ENCODE measurements around the gene TMEM273.

The TMEM273 gene

DNA sequence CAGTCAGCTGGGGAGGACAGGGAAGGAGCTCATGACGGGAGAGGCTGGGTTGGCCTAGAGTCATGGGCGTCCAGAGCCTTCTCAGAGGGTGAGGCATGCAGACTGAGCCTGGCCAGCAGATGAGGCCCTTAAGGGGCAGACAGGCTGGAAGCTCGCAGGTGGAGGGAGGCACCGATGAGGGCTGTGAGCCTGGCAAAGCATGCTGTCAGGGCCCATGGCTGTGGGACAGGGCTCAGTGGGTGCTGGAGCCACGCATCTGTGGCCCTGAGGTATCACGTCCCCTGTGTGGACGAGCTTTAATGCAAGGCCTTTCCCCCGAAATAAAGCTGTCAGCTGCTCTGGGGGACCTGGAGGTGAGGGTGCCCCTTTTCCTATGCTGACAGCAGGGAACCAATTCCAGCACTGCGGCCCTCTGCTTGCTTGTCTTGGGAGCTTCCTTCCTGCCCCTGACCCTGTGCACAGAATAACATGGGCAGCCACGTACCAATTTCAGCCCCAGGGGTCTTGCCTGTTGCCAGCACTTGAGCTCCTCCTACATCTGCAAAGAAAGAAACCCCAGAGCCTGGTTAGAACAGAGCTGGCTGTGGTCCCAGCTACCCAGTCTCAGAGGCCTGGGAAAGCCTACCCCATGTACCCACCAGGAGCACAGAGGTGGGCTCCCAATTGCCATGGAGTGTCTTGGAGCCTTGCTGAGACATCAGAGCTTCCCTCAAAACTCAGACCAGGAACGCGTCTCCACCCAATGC is 20.6 kb downstream of the TMEM273 start:
- H3K4me2 ChIP-seq (ENCODE audit: insufficient read depth, low read length), result no peak overlapping the region
- no peaks in the 10 kb centered on the region for H3K36me3 ChIP-seq (ENCODE audit: insufficient read depth, low read length)
- peaks cover 6% of the 10 kb centered on the region for H4K20me1 ChIP-seq (ENCODE audit: insufficient read depth, low read length)
- no peak overlapping the region for H2AFZ ChIP-seq (ENCODE audit: low read depth, low read length)
- H3K9ac ChIP-seq (ENCODE audit: low read depth, low read length), result no peak overlapping the region
- ATAC-seq (ENCODE audit: insufficient read depth, low read depth) (no peak), DNase-seq (no peak)
- H3K79me2 ChIP-seq (ENCODE audit: insufficient read depth, low read length), result no peaks in the 10 kb centered on the region
- no peaks in the 10 kb centered on the region for H3K27me3 ChIP-seq (ENCODE audit: insufficient read depth, low read length, poor library complexity)
- H3K4me1 ChIP-seq (ENCODE audit: insufficient read depth, low read length), result no peaks in the 10 kb centered on the region
- no peak overlapping the region for H3K4me3 ChIP-seq (ENCODE audit: low read depth in 1 of 2, low read length in 2 of 2)
- H3K27ac ChIP-seq (ENCODE audit: low read length), result no peak overlapping the region
- H3K9me3 ChIP-seq (ENCODE audit: insufficient read depth, low read length, severe bottlenecking), result no peaks in the 10 kb centered on the region
- no peak for TF ChIP-seq EZH2 (IDR thresholded peaks at IDR 0.05; ENCODE audit: borderline replicate concordance, low read depth, low read length, severe bottlenecking)
- TF ChIP-seq, protein P1, sequence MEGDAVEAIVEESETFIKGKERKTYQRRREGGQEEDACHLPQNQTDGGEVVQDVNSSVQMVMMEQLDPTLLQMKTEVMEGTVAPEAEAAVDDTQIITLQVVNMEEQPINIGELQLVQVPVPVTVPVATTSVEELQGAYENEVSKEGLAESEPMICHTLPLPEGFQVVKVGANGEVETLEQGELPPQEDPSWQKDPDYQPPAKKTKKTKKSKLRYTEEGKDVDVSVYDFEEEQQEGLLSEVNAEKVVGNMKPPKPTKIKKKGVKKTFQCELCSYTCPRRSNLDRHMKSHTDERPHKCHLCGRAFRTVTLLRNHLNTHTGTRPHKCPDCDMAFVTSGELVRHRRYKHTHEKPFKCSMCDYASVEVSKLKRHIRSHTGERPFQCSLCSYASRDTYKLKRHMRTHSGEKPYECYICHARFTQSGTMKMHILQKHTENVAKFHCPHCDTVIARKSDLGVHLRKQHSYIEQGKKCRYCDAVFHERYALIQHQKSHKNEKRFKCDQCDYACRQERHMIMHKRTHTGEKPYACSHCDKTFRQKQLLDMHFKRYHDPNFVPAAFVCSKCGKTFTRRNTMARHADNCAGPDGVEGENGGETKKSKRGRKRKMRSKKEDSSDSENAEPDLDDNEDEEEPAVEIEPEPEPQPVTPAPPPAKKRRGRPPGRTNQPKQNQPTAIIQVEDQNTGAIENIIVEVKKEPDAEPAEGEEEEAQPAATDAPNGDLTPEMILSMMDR (IDR thresholded peaks at IDR 0.05; ENCODE audit: borderline replicate concordance, extremely low read depth, low read length, poor library complexity, severe bottlenecking), result no peak

DNA sequence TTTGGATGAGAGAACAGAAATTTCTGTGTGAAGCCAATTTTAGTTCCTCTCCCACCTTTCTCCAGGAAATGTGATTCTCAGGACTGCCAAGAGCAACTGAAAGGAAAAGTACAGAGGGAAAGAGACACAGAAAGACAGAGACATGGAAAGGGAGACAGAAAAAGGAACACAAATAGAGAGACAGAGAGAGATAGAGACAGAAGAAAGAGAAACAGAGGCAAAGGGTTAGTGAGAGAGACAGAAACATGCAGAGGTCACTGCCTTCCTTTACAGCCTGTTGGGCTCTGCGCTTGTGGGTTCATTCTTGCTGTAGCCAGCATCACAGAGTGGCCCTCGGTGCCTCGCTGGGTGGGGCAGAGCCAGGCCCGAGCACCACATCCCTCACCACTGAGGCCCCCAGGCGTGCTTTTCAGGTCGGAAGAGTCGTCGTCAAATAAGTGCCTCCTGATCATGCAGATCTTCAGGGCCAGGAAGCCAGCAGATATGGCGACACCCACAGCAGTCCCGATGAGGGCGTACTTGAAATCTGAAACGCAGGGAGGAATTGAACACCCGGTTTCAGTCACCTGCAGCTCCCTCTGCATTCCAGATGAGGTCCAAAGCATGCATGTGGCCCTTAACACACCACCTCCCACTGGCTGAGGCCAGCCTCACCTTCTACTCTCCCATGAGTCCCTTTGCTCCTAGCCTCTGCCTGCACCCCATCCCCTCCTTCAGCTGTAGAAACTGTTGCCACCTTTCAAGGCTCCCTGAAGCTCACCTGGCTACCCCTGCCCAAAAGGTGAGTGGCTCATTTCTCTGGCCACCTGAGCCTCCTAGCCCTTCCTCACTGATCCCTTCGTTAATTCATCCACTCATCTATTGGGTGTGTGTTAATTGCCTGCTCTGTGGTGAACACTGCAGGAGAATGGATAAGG is 21.4 kb downstream of the TMEM273 start:
- no peaks in the 10 kb centered on the region for H3K79me2 ChIP-seq (ENCODE audit: insufficient read depth, low read length)
- H3K27ac ChIP-seq (ENCODE audit: low read length), result no peak overlapping the region
- H3K4me2 ChIP-seq (ENCODE audit: insufficient read depth, low read length), result no peak overlapping the region
- no peak overlapping the region for H2AFZ ChIP-seq (ENCODE audit: low read depth, low read length)
- no peaks in the 10 kb centered on the region for H3K27me3 ChIP-seq (ENCODE audit: insufficient read depth, low read length, poor library complexity)
- DNase-seq (no peak), ATAC-seq (ENCODE audit: insufficient read depth, low read depth) (no peak)
- no peaks in the 10 kb centered on the region for H3K9me3 ChIP-seq (ENCODE audit: insufficient read depth, low read length, severe bottlenecking)
- peaks cover 3% of the 10 kb centered on the region for H4K20me1 ChIP-seq (ENCODE audit: insufficient read depth, low read length)
- H3K9ac ChIP-seq (ENCODE audit: low read depth, low read length), result no peak overlapping the region
- H3K4me3 ChIP-seq (ENCODE audit: low read depth in 1 of 2, low read length in 2 of 2), result no peak overlapping the region
- H3K4me1 ChIP-seq (ENCODE audit: insufficient read depth, low read length), result no peaks in the 10 kb centered on the region
- no peaks in the 10 kb centered on the region for H3K36me3 ChIP-seq (ENCODE audit: insufficient read depth, low read length)
- TF ChIP-seq EZH2 (IDR thresholded peaks at IDR 0.05; ENCODE audit: borderline replicate concordance, low read depth, low read length, severe bottlenecking), result no peak
- TF ChIP-seq, protein P1 (IDR thresholded peaks at IDR 0.05; ENCODE audit: borderline replicate concordance, extremely low read depth, low read length, poor library complexity, severe bottlenecking), result no peak

DNA sequence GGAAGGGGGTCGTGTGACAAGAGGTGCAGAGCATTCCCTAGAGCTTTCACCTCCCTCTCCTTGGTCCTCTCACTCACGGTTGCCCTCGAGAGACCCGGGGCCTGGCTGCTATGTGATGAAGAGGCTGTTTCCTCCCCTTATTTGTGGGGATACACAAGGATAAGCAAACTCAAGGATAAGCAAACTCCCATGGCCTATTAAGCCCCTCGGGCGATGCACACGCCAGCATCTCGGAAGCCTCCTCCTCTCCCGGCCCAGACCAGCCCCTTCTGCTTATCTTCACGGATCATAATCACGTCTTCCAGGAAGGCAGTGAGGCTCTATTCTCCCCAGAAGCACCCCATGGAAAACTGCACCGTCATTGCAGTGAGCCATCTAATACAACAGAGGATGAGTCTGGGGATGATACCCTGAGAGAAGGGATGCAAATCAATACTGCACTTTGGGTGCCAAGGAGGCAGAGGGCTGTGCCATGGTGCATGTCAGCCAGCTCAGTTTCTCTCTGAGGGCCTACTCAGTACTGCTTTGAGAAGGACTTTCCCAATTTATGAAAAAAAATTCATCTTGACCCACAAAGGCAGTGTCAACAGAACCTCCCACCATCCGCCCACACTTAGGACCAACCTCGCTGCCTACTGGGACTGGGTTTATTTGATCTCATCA is 22.2 kb downstream of the TMEM273 start:
- Histone ChIP-seq H3K27ac (ENCODE audit: low read length) (no peak overlapping the region), H2AFZ (ENCODE audit: low read depth, low read length) (no peak overlapping the region), H3K4me2 (ENCODE audit: insufficient read depth, low read length) (no peak overlapping the region), H3K4me3 (ENCODE audit: low read depth in 1 of 2, low read length in 2 of 2) (no peak overlapping the region), H3K36me3 (ENCODE audit: insufficient read depth, low read length) (no peaks in the 10 kb centered on the region), H3K27me3 (ENCODE audit: insufficient read depth, low read length, poor library complexity) (no peaks in the 10 kb centered on the region), H3K79me2 (ENCODE audit: insufficient read depth, low read length) (no peaks in the 10 kb centered on the region), H3K9ac (ENCODE audit: low read depth, low read length) (no peak overlapping the region), H3K9me3 (ENCODE audit: insufficient read depth, low read length, severe bottlenecking) (no peaks in the 10 kb centered on the region), H3K4me1 (ENCODE audit: insufficient read depth, low read length) (no peaks in the 10 kb centered on the region), H4K20me1 (ENCODE audit: insufficient read depth, low read length) (peaks cover 3% of the 10 kb centered on the region)
- TF ChIP-seq EZH2 (IDR thresholded peaks at IDR 0.05; ENCODE audit: borderline replicate concordance, low read depth, low read length, severe bottlenecking), result no peak
- TF ChIP-seq, protein P1 (IDR thresholded peaks at IDR 0.05; ENCODE audit: borderline replicate concordance, extremely low read depth, low read length, poor library complexity, severe bottlenecking), result no peak
- ATAC-seq (ENCODE audit: insufficient read depth, low read depth) (no peak), DNase-seq (no peak)

Data from DND-41 (cell line).